Ishikawa (cell line): ENCODE results near the gene FOXM1.

Source experiments
- CEBPB ChIP-seq: IDR thresholded peaks from 2 replicates; pipeline ENCODE4 v1.6.1; 2012
- CREB1 ChIP-seq: IDR thresholded peaks from 2 replicates; pipeline ENCODE4 v1.6.1; 2012; ENCODE audit warnings: low read depth
- EGR1 ChIP-seq: IDR thresholded peaks from 2 replicates; pipeline ENCODE4 v1.6.1; 2012
- EP300 ChIP-seq: IDR thresholded peaks from 2 replicates; pipeline ENCODE4 v1.6.1; 2012; ENCODE audit warnings: borderline replicate concordance
- MAX ChIP-seq: IDR thresholded peaks from 2 replicates; pipeline ENCODE4 v1.6.1; 2012
- RAD21 ChIP-seq: IDR thresholded peaks from 2 replicates; pipeline ENCODE4 v1.6.1; 2012; ENCODE audit warnings: low read depth
- REST ChIP-seq: IDR thresholded peaks from 2 replicates; pipeline ENCODE4 v1.6.1; 2012; ENCODE audit warnings: low read depth, mild to moderate bottlenecking
- TAF1 ChIP-seq: IDR thresholded peaks from 2 replicates; pipeline ENCODE4 v1.6.1; 2012; ENCODE audit warnings: low read depth, mild to moderate bottlenecking
- TCF12 ChIP-seq: IDR thresholded peaks from 2 replicates; pipeline ENCODE4 v1.6.1; 2012; ENCODE audit warnings: low read depth
- TEAD4 ChIP-seq: IDR thresholded peaks from 2 replicates; pipeline ENCODE4 v1.6.1; 2012
- USF1 ChIP-seq: IDR thresholded peaks from 2 replicates; pipeline ENCODE4 v1.6.1; 2012
- YY1 ChIP-seq: IDR thresholded peaks from 2 replicates; pipeline ENCODE4 v1.6.1; 2012; ENCODE audit warnings: low read depth

GRCh38 chr12:2851931-2852330, 25.0 kb downstream of the FOXM1 start:
- TF ChIP-seq EGR1, result no peak
- no peak for TF ChIP-seq YY1
- TF ChIP-seq EP300, result no peak
- no peak for TF ChIP-seq USF1
- TF ChIP-seq TEAD4, result no peak
- TF ChIP-seq MAX, result no peak
- no peak for TF ChIP-seq CREB1
- no peak for TF ChIP-seq REST
- TF ChIP-seq CEBPB, result no peak
- TF ChIP-seq TAF1, result no peak
- no peak for TF ChIP-seq TCF12
- no peak for TF ChIP-seq RAD21
